Measurements from ENCODE around the gene RAPGEF1.

- TF ChIP-seq CTCF (conservative IDR thresholded peaks at IDR 0.05; ENCODE audit: low read depth, low read length) (no peak), EZH2phosphoT487 (IDR thresholded peaks at IDR 0.05; ENCODE audit: borderline replicate concordance, low read length) (no peak)
Observed at GRCh38 chr9:131575946-131576853, 163.7 kb downstream of the RAPGEF1 start.

Data from PC-3 (cell line).